HepG2 (cell line): Measurements from ENCODE around the gene ZNF618. TPM values are rescaled to one million over a fixed set of nuclear protein-coding genes. Genes with fewer than 3 reads are reported as not detected.

Source experiments
- ARID2 ChIP-seq: sonication (generic); formaldehyde crosslinking; IDR thresholded peaks from 2 replicates; pipeline ENCODE4 v1.8.1; 2022; ENCODE audit warnings: mild to moderate bottlenecking, missing genetic modification reagents, borderline replicate concordance
- CC2D1A ChIP-seq: sonication (generic); formaldehyde crosslinking; IDR thresholded peaks from 2 replicates; pipeline ENCODE4 v1.8.1; 2023; ENCODE audit warnings: mild to moderate bottlenecking, missing genetic modification reagents
- FOXC1 ChIP-seq: sonication (generic); formaldehyde crosslinking; IDR thresholded peaks from 2 replicates; pipeline ENCODE4 v1.8.0; 2022; ENCODE audit warnings: mild to moderate bottlenecking, missing genetic modification reagents, borderline replicate concordance
- HNRNPK ChIP-seq: fragments of 200-400 bp; formaldehyde crosslinking; IDR thresholded peaks from 2 replicates; pipeline ENCODE4 v1.6.1; 2018; ENCODE audit warnings: low read length, low read depth, moderate library complexity, mild to moderate bottlenecking; ENCODE audit not compliant: poor library complexity, severe bottlenecking
- KDM5A ChIP-seq: fragments of 200-600 bp; sonication (generic); IDR thresholded peaks from 2 replicates; pipeline ENCODE4 v1.7.0; 2018; ENCODE audit warnings: antibody characterized with exemption, mild to moderate bottlenecking, low read length, borderline replicate concordance
- NBN ChIP-seq: fragments of 450-650 bp; conservative IDR thresholded peaks from 2 replicates; pipeline ENCODE4 v1.6.1; 2017
- NFE2 ChIP-seq: sonication (generic); formaldehyde crosslinking; IDR thresholded peaks from 2 replicates; pipeline ENCODE4 v1.4.0; 2020; ENCODE audit warnings: missing genetic modification reagents
- PHF21A ChIP-seq: sonication (generic); formaldehyde crosslinking; IDR thresholded peaks from 2 replicates; pipeline ENCODE4 v1.5.0; 2020; ENCODE audit warnings: mild to moderate bottlenecking, missing genetic modification reagents
- RFX1 ChIP-seq: fragments of 450-650 bp; IDR thresholded peaks from 2 replicates; pipeline ENCODE4 v1.6.1; 2017
- SMC3 ChIP-seq: IDR thresholded peaks from 2 replicates; pipeline ENCODE4 v1.6.1; 2011; ENCODE audit warnings: low read length, improper control_type of control experiment
- STAT5B ChIP-seq: sonication (generic); formaldehyde crosslinking; IDR thresholded peaks from 2 replicates; pipeline ENCODE4 v1.4.0; 2020; ENCODE audit warnings: missing genetic modification reagents
- STAT6 ChIP-seq: sonication (generic); formaldehyde crosslinking; IDR thresholded peaks from 2 replicates; pipeline ENCODE4 v1.4.0; 2020; ENCODE audit warnings: missing genetic modification reagents, mild to moderate bottlenecking, borderline replicate concordance
- TMF1 ChIP-seq: sonication (generic); formaldehyde crosslinking; IDR thresholded peaks from 2 replicates; pipeline ENCODE4 v1.8.1; 2022; ENCODE audit warnings: low read depth, missing genetic modification reagents
- TOPORS ChIP-seq: sonication (generic); formaldehyde crosslinking; IDR thresholded peaks from 2 replicates; pipeline ENCODE4 v1.8.0; 2023; ENCODE audit warnings: mild to moderate bottlenecking, missing genetic modification reagents
- XRCC5 ChIP-seq: fragments of 200-400 bp; formaldehyde crosslinking; optimal IDR thresholded peaks from 2 replicates; pipeline ENCODE3; 2017; ENCODE audit warnings: mild to moderate bottlenecking, low read length
- ZC3H4 ChIP-seq: sonication (generic); formaldehyde crosslinking; IDR thresholded peaks from 2 replicates; pipeline ENCODE4 v1.4.0; 2020; ENCODE audit warnings: missing genetic modification reagents, borderline replicate concordance
- ZEB1 ChIP-seq: IDR thresholded peaks from 2 replicates; pipeline ENCODE4 v1.6.1; 2012; ENCODE audit warnings: mild to moderate bottlenecking, low read depth, inconsistent platforms; ENCODE audit not compliant: insufficient replicate concordance
- ZFP82 ChIP-seq: sonication (generic); formaldehyde crosslinking; IDR thresholded peaks from 2 replicates; pipeline ENCODE4 v1.5.1; 2020; ENCODE audit warnings: mild to moderate bottlenecking, missing genetic modification reagents, borderline replicate concordance
- ZFYVE20 ChIP-seq: sonication (generic); formaldehyde crosslinking; IDR thresholded peaks from 2 replicates; pipeline ENCODE4 v1.8.0; 2023; ENCODE audit warnings: low read depth, mild to moderate bottlenecking, moderate library complexity, missing genetic modification reagents, borderline replicate concordance
- ZNF343 ChIP-seq: sonication (generic); formaldehyde crosslinking; IDR thresholded peaks from 2 replicates; pipeline ENCODE4 v1.4.0; 2020; ENCODE audit warnings: mild to moderate bottlenecking, missing genetic modification reagents
- ZNF430 ChIP-seq: sonication (generic); formaldehyde crosslinking; IDR thresholded peaks from 2 replicates; pipeline ENCODE4 v1.9.0; 2021; ENCODE audit warnings: mild to moderate bottlenecking, missing genetic modification reagents
- ZNF615 ChIP-seq: sonication (generic); formaldehyde crosslinking; IDR thresholded peaks from 2 replicates; pipeline ENCODE4 v1.5.0; 2020; ENCODE audit warnings: mild to moderate bottlenecking, missing genetic modification reagents, borderline replicate concordance
- polyA plus RNA-seq, 8 experiments: library from polyadenylated mRNA; depleted of rRNA in 3 of 8; stranded (reverse) in 7 of 8; unstranded in 1 of 8; fragments of >200 nt; fragmentation: Illumina TruSeq in 4 of 8; extraction: Trizol in 4 of 8; gene quantifications; 2 replicates each; pipeline versions ENCODE4 v1.2.1 to v1.2.3, GENCODE V29; 2011 to 2016; ENCODE audit warnings: low read depth in 4 of 8, missing spikeins in 1 of 8, mixed read lengths in 1 of 8; ENCODE audit not compliant: insufficient read depth in 1 of 8
- total RNA-seq, 5 experiments: library from RNA; depleted of rRNA; stranded (reverse); fragments of >200 nt; fragmentation: Illumina TruSeq; extraction: Trizol; gene quantifications; 2 replicates each; pipeline ENCODE4 v1.2.3, GENCODE V29; 2016; ENCODE audit warnings: low read depth in 1 of 5
- TF ChIP-seq, protein P1 (sequence below): sonication (generic); formaldehyde crosslinking; IDR thresholded peaks from 2 replicates; pipeline ENCODE4 v1.9.0; 2021; ENCODE audit warnings: missing genetic modification reagents, borderline replicate concordance
- TF ChIP-seq, protein P2 (sequence below): sonication (generic); formaldehyde crosslinking; IDR thresholded peaks from 2 replicates; pipeline ENCODE4 v1.4.0; 2020; ENCODE audit warnings: missing genetic modification reagents, low read depth, mild to moderate bottlenecking, borderline replicate concordance
- TF ChIP-seq, protein P3 (sequence below): sonication (generic); formaldehyde crosslinking; IDR thresholded peaks from 2 replicates; pipeline ENCODE4 v1.4.0; 2020; ENCODE audit warnings: mild to moderate bottlenecking, low read depth, missing genetic modification reagents

Gene ZNF618
- total and polyA plus RNA-seq, 2 of the 13 experiments (the other 11 are each of a cell fraction or from before 2014, with no cell fraction given): 0.07 TPM

DNA sequence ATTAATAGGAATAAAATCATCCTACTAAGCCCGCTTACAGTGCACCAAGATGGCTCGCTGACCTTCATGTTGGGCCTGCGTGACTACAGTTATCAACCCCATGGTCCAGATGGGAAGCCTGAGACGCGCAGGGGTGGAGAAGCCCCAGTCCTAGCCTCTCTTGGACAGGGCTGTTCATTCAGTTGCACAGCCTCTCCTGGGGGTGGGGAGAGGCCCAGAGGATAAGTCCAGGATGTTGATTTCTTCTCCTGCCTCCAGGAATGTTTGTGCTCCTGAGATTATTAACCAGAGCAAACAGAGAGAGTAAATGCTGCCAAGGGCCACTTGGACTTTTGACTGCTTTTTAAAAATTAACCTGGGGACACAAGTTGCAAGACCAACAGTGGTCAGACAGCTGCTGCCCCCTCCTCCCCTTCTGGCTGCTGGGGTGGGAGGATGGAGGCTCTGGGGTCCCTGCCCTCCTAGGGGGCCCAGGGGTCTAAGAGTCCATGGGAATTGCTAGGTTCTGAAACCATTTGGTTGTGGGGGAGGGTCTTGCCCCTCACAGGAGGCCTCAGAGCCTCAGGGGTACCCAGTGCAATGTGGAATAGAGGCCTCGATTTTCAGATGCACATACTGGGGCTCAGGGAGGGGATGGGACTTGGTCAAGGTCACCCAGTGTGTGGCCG is 204.8 kb downstream of the ZNF618 start (continued):
- TF ChIP-seq STAT6 (no peak), ZNF343 (CRISPR knock-in tag) (peak; percentile 64; the same call in 1 of the 2 replicates), NBN (no peak), ZNF430 (CRISPR knock-in tag) (peak; percentile 37; the same call in 1 of the 2 replicates), HNRNPK (no peak), NFE2 (CRISPR knock-in tag) (no peak), ZFP82 (CRISPR knock-in tag) (no peak), CC2D1A (CRISPR knock-in tag) (no peak), STAT5B (peak; percentile 42; the same call in 1 of the 2 replicates), ZFYVE20 (CRISPR knock-in tag) (no peak), FOXC1 (CRISPR knock-in tag) (no peak), ZNF615 (CRISPR knock-in tag) (peak; percentile 67; the same call in 1 of the 2 replicates), RFX1 (no peak), ZEB1 (no peak), SMC3 (peak; percentile 8; the same call in 1 of the 2 replicates), ARID2 (no peak), KDM5A (peak; percentile 55; the same call in 1 of the 2 replicates), TOPORS (CRISPR knock-in tag) (no peak; the same call in 1 of the 2 replicates), ZC3H4 (CRISPR knock-in tag) (no peak), XRCC5 (peak; percentile 58), PHF21A (CRISPR knock-in tag) (no peak), TMF1 (CRISPR knock-in tag) (no peak)
- TF ChIP-seq, protein P1, sequence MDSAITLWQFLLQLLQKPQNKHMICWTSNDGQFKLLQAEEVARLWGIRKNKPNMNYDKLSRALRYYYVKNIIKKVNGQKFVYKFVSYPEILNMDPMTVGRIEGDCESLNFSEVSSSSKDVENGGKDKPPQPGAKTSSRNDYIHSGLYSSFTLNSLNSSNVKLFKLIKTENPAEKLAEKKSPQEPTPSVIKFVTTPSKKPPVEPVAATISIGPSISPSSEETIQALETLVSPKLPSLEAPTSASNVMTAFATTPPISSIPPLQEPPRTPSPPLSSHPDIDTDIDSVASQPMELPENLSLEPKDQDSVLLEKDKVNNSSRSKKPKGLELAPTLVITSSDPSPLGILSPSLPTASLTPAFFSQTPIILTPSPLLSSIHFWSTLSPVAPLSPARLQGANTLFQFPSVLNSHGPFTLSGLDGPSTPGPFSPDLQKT: no peak
- TF ChIP-seq, protein P2, sequence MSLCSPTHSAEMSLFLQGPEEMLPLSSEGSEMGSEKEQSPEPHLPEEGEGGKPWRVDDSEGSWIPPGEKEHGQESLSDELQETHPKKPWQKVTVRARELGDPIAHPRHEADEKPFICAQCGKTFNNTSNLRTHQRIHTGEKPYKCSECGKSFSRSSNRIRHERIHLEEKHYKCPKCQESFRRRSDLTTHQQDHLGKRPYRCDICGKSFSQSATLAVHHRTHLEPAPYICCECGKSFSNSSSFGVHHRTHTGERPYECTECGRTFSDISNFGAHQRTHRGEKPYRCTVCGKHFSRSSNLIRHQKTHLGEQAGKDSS (CRISPR knock-in tag): no peak
- TF ChIP-seq, protein P3, sequence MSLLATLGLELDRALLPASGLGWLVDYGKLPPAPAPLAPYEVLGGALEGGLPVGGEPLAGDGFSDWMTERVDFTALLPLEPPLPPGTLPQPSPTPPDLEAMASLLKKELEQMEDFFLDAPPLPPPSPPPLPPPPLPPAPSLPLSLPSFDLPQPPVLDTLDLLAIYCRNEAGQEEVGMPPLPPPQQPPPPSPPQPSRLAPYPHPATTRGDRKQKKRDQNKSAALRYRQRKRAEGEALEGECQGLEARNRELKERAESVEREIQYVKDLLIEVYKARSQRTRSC (CRISPR knock-in tag): peak; percentile 59; the same call in 1 of the 2 replicates
